ENCODE results near the gene PAX5.

The PAX5 gene

GRCh38 chr9:36969216-36969771 is 64.8 kb downstream of the PAX5 start:
- Histone ChIP-seq H3K27me3 (ENCODE audit: insufficient read depth, poor library complexity, severe bottlenecking) (no peaks in the 10 kb centered on the region), H3K27ac (ENCODE audit: poor library complexity, severe bottlenecking) (no peak overlapping the region), H3K9me3 (ENCODE audit: severe bottlenecking) (no peaks in the 10 kb centered on the region), H3K4me3 (ENCODE audit: severe bottlenecking) (no peak overlapping the region), H3K36me3 (ENCODE audit: low read depth) (no peaks in the 10 kb centered on the region), H3K4me1 (ENCODE audit: insufficient read depth, poor library complexity, severe bottlenecking) (peaks cover 10% of the 10 kb centered on the region)
- TF ChIP-seq CTCF (IDR thresholded peaks at IDR 0.05; ENCODE audit: poor library complexity, severe bottlenecking): no peak
- ATAC-seq (ENCODE audit: low read depth) (no peak), DNase-seq (ENCODE audit: low spot score) (no peak)

GRCh38 chr9:36968574-36969215 is 65.4 kb downstream of the PAX5 start:
- no peaks in the 10 kb centered on the region for H3K36me3 ChIP-seq (ENCODE audit: low read depth)
- no peak for TF ChIP-seq CTCF (IDR thresholded peaks at IDR 0.05; ENCODE audit: poor library complexity, severe bottlenecking)
- ATAC-seq (ENCODE audit: low read depth) (no peak), DNase-seq (ENCODE audit: low spot score) (no peak)
- H3K27ac ChIP-seq (ENCODE audit: poor library complexity, severe bottlenecking): no peak overlapping the region
- no peak overlapping the region for H3K4me3 ChIP-seq (ENCODE audit: severe bottlenecking)
- H3K4me1 ChIP-seq (ENCODE audit: insufficient read depth, poor library complexity, severe bottlenecking): peaks cover 10% of the 10 kb centered on the region
- no peaks in the 10 kb centered on the region for H3K27me3 ChIP-seq (ENCODE audit: insufficient read depth, poor library complexity, severe bottlenecking)
- no peaks in the 10 kb centered on the region for H3K9me3 ChIP-seq (ENCODE audit: severe bottlenecking)

GRCh38 chr9:36967997-36968396 is 66.1 kb downstream of the PAX5 start:
- DNase-seq (ENCODE audit: low spot score) (no peak), ATAC-seq (ENCODE audit: low read depth) (no peak)
- H3K4me3 ChIP-seq (ENCODE audit: severe bottlenecking): no peak overlapping the region
- peaks cover 10% of the 10 kb centered on the region for H3K4me1 ChIP-seq (ENCODE audit: insufficient read depth, poor library complexity, severe bottlenecking)
- no peaks in the 10 kb centered on the region for H3K9me3 ChIP-seq (ENCODE audit: severe bottlenecking)
- TF ChIP-seq CTCF (IDR thresholded peaks at IDR 0.05; ENCODE audit: poor library complexity, severe bottlenecking): no peak
- no peaks in the 10 kb centered on the region for H3K36me3 ChIP-seq (ENCODE audit: low read depth)
- H3K27me3 ChIP-seq (ENCODE audit: insufficient read depth, poor library complexity, severe bottlenecking): no peaks in the 10 kb centered on the region
- no peak overlapping the region for H3K27ac ChIP-seq (ENCODE audit: poor library complexity, severe bottlenecking)

- no peaks in the 10 kb centered on the region for H3K36me3 ChIP-seq (ENCODE audit: low read depth)
- no peaks in the 10 kb centered on the region for H3K9me3 ChIP-seq (ENCODE audit: severe bottlenecking)
- peaks cover 10% of the 10 kb centered on the region for H3K4me1 ChIP-seq (ENCODE audit: insufficient read depth, poor library complexity, severe bottlenecking)
- H3K27ac ChIP-seq (ENCODE audit: poor library complexity, severe bottlenecking): no peak overlapping the region
- ATAC-seq (ENCODE audit: low read depth): no peak
- H3K4me3 ChIP-seq (ENCODE audit: severe bottlenecking): no peak overlapping the region
- no peak for TF ChIP-seq CTCF (IDR thresholded peaks at IDR 0.05; ENCODE audit: poor library complexity, severe bottlenecking)
- H3K27me3 ChIP-seq (ENCODE audit: insufficient read depth, poor library complexity, severe bottlenecking): no peaks in the 10 kb centered on the region
- DNase-seq (ENCODE audit: low spot score): no peak
These were observed 67.5 kb downstream of the PAX5 start for GRCh38 chr9:36966371-36967097.

- DNase-seq (ENCODE audit: low spot score): no peak
- no peaks in the 10 kb centered on the region for H3K36me3 ChIP-seq (ENCODE audit: low read depth)
- no peak overlapping the region for H3K4me3 ChIP-seq (ENCODE audit: severe bottlenecking)
- TF ChIP-seq CTCF (IDR thresholded peaks at IDR 0.05; ENCODE audit: poor library complexity, severe bottlenecking): no peak
- H3K4me1 ChIP-seq (ENCODE audit: insufficient read depth, poor library complexity, severe bottlenecking): no peaks in the 10 kb centered on the region
- H3K27me3 ChIP-seq (ENCODE audit: insufficient read depth, poor library complexity, severe bottlenecking): no peaks in the 10 kb centered on the region
- H3K27ac ChIP-seq (ENCODE audit: poor library complexity, severe bottlenecking): no peak overlapping the region
- no peaks in the 10 kb centered on the region for H3K9me3 ChIP-seq (ENCODE audit: severe bottlenecking)
- no peak for ATAC-seq (ENCODE audit: low read depth)
These were observed 69.3 kb downstream of the PAX5 start for GRCh38 chr9:36964791-36965190.

All from RWPE2 (cell line).